IPS-NIHi11 (cell line): ENCODE results near the gene DLK1.

ENCODE experiments used
- DNase-seq: peaks from one replicate; pipeline ENCODE4 v3.0.0; 2012; ENCODE audit warnings: mixed read lengths, low spot score

Gene DLK1

DNA sequence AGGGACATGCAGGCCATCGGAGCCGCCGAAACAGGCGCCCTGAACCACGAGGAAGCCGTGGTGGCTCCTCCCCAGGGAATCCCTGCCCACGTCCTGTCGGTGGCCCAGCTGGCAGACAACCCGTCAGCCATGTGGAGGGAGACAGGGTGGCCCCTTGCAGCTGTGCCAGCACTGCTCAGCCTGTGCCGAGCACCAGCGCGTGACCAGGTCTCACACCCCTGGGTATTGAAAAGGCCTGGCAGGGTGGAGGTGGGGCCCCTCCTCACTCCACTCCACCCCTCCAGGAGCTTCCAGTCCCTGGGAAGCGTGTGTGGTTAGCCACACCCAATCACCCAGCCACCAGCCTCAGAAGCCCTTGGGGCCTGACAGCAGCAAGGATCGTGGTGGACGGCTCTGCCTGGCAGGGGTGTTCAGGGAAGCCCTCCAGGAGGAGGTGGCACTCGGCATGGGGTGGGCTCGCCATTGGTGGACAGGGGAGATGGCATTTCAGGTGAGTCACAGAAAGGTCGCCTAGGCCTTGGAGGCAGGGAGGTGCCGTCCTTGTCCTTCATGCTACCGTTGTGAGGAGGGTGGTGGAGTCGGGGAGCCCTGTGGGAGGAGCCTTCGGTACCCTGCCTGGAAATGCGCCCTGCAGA is 12.3 kb upstream of the DLK1 start:
- DNase-seq, result no peak

DNA sequence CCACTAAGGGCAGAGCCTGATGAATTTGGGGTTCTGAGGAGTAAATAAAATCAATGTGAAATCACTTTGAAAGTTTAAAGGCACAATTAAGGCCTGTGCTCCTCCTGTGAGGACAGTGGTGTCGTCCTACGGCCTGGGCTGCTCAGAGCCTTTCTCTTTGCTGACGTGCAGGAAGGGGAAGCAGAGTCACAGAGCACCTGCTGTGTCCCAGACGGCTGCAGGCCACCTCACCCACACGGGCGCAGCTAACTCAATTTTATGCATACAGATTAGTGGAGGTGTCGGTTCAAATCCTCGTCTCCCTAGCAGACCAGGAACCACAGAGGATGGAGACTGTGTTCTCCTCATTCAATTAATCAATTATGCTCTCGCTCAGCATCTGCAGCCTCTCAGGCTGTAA is 11.4 kb upstream of the DLK1 start:
- DNase-seq, result no peak

GRCh38 chr14:100715803-100716202 is 10.9 kb upstream of the DLK1 start:
- no peak for DNase-seq

- no peak for DNase-seq
Measured at GRCh38 chr14:100717386-100717785, 9.3 kb upstream of the DLK1 start.

DNA sequence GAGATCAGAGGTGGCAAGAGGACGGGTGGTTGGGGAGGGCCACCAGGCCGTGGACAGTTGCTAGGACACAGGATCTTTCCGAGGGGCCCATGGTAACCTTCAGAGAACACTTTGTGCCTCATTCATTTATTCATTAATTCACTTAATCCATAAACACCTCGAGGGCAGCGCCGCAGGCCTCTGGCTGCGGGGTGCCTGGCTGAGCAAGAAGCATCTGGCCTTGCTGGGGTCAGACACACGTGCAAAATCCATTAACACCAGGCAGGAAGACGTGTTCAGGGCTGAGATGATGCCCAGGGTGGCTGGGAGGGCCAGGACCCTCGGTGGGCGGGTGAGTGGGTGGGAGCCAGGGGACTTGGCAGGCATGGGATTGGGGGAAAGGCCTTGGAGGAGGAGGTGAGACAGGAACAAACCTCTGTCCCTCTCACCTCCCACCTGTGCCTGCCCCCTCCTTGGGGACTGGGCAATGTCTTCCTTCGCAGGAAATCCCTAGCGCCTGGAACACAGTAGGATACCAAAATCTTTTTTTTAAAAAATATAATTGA is 6.6 kb upstream of the DLK1 start:
- no peak for DNase-seq

- DNase-seq, result no peak
Measured at GRCh38 chr14:100721568-100721967, 5.1 kb upstream of the DLK1 start.

DNA sequence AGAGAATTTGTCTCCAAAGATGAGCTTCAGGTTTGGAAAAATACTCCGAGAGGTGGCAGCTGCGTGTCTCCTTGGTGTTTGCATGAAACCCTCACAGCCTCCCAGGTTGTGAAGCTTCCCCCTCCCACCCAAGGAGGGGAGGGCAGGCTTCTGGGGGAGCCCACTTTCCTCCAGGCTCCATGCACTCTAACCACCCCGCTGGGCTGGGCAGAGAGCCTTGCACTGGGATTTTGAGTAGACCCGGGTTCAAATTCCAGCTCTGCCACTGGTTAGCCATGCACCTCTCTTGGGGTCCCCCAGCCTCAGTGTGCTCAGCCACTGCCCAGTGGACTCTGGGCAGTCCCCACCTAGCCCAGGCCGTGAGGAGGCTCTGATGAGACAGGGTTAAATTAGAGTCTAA is 4.3 kb upstream of the DLK1 start:
- DNase-seq, result no peak

- DNase-seq, result no peak
Measured at GRCh38 chr14:100723135-100723829, 3.4 kb upstream of the DLK1 start.

DNA sequence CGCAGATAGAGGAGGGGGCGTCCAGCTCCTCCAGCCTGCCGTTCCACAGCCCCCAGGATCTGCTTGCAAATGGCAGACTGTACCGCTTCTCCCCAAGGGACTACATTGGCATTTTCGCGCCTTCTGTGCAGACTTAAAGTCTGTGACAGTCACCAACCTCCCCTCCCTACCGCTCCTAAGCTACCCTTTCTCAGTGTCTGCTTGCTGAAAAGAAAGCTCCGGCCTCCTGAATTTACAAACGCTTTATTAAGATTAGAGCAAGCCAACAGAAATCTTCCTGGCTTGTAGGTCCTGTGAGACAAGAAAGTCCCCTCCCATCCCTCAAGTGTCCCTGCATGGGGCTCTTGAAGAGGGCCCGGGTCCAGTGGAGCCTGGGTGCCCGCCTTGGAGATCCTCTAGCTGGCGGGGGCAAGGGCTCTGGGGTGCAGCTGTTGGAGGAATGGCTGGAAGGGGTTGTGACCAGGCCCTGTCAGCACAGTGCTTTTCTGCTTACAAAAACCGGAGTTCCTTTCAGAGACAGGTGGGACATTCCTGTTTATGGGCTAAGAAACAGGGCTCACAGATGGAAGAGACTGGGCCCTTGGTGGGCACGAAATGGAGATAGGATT is 2.8 kb upstream of the DLK1 start:
- DNase-seq, result no peak

- no peak for DNase-seq
Measured at GRCh38 chr14:100724536-100724935, 2.2 kb upstream of the DLK1 start.

DNA sequence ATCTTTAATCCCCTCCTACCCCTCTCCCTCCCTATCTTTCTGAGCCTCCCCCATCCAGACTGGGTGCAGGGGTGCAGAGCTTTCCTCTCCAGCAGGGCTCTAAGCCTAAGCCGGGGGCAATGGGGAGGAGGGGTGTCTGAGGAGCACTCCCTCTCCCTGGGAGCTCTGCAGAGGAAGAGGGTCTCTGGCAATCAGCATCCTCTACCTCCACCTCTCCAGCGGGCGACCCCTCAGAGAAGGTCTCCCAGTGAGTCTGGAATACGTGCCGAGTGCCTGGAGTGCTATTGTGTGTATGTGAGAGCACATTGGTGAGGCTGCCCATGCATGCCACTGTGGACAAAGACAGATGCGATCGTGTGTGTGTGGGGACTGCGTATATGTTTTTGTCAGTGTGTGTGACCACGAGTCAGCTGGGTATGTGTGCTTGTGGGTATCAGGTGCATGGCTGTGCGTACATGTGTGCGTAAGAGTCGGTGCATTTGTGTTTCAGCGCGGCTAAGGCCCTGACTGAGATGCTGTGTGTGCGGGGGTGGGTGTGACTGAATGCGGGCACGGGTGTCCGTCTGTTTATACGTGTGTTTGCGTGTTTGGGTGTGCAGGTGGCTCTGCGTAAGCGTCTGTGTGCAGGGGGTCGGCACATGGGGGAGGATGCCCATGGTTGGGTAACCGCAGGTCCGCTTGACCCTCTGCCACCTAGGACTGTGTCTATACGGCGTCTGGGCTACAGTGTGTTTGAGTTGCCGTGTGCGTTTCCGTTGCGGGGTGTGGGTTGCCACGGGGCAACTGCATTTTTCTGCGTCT is 905 bp upstream of the DLK1 start:
- DNase-seq, result no peak

DNA sequence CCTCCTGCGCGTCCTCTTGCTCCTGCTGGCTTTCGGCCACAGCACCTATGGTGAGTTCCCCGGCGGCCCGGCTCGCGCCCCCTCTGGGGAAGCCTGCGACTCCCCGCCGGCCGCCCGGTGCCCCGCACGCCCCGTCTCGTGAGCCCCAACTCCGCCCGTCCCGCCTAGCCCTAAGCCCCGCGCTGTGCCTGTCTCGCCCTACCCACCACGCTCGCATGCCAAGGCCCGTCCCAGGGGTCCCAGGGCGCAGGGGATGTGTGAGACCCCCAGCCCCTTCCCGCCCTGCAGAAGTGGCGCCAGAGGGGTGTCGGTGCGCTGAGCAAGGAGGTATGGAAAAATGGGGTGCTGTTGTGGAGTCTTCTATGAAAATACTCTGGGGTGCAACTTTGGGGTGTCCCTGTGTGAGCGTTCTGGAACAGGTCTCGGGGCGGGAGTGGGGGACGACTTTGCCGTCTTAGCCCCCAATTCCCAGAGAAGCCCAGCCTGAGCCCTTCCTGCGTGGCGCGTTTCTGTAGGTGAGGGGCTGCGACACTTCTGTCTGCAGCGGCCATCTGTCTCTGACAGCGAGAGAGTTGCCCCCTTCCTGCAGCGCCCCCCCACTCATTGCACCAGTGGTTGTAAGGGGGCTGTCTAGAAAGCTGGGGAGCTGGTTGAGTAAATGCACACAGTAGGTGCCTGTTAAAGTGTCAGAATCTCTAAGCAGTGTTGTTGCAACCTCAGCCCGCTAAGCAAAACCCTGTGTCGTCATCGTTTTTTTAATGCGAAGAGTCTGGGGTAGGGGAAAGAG is 587 bp downstream of the DLK1 start:
- DNase-seq, result no peak

DNA sequence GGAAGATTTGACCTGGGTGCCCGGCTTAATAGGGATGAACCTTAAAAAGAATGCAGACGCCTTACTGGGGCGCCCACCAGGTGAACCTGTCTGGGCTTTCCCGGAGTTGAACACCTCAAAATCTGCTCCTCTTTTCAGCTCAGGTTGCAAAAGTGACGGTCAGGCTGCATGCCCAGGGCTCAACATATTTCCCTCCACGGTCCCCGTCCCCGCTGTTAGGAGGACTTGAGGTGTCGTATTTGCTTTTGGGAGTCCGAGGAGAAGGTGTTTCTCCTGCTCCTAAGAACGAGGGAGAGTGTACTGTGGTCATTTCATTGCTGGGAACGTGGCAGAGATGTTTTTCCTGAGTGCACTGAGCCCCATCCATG is 1.2 kb downstream of the DLK1 start:
- DNase-seq, result no peak

DNA sequence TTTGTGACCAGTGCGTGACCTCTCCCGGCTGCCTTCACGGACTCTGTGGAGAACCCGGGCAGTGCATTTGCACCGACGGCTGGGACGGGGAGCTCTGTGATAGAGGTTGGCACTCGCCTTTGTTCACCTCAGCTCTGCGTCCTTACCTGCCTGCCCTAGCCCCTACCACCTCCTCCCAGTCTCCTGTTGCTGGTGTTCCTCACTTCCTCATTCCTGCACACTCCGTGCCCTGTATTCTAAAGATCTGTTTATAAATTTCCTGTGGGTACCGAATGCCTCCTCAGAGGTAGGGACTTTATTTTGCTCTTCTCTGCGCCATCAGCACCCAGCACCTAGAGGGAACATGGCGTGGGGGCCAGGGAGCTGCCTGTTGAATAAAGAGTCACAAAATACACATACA is 2.3 kb downstream of the DLK1 start:
- DNase-seq, result no peak

DNA sequence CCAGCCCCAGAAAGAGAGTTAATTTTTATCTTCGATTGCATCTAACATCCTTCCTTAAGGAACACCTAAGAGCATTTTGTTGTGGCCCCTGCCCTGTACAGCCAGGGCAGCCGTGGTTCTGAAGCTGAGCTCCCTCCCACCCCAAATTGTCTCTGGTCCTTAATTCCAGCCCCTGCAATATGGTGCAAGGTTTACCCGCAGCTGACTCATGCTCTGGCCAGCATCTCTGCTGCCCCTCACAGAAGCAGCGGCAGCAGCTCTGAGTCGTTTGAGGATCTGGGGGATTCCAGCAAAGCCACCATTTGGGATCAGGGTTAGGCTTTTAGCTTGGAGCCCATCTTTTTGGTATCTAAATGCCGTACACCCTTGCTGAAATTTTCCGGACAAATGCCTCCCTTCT is 3.3 kb downstream of the DLK1 start:
- DNase-seq, result no peak

GRCh38 chr14:100730581-100730980 is 3.9 kb downstream of the DLK1 start:
- DNase-seq, result no peak

DNA sequence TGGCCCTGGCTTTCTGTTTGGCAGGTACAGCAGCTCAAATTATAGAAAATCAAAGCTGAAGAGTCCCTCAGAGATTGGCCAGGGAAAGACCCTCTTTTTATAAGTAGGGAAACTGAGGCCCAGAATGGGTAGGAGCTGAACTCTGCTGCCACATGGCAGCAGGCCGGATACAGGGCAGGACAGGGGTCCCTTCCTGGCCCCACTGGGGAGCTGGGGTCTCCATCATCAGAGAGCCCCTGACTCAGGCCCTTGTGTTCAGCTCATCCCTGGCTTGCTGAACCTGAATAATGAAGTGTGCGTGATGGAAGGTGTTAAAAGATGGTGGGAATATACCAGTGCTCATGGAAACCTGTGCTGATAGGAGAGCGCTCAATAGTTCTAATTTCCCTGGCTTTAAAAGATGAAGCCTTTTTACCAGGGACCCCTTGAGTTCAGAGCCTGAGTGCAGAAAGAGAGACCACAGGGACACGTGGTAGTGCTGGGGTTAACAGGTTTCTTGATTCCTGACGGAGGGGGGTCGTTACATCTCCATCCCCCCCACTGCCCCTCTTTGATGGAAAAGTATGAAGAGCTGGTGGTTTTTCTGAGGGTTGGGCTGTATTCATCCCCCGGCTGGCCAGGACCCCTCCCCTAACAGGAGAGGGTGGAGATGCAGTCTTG is 4.4 kb downstream of the DLK1 start:
- no peak for DNase-seq

- no peak for DNase-seq
Measured at GRCh38 chr14:100731846-100732765, 5.4 kb downstream of the DLK1 start.

DNA sequence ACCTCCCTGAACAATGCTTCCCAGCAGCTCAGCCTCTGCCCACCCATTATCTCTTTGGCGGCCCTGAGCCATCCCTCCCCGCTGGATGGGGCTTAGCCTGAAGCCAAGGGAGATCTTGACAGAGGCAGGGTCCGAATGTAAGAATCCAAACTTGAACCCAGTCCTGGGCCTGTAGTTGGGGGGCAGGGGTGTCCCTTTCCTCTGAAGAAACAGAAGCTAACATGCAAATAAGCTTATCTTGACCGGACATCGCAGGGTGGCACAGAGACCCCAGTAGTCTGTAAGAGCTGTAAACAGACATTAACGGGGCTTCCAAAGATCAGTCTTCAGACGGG is 6.0 kb downstream of the DLK1 start:
- DNase-seq, result no peak

DNA sequence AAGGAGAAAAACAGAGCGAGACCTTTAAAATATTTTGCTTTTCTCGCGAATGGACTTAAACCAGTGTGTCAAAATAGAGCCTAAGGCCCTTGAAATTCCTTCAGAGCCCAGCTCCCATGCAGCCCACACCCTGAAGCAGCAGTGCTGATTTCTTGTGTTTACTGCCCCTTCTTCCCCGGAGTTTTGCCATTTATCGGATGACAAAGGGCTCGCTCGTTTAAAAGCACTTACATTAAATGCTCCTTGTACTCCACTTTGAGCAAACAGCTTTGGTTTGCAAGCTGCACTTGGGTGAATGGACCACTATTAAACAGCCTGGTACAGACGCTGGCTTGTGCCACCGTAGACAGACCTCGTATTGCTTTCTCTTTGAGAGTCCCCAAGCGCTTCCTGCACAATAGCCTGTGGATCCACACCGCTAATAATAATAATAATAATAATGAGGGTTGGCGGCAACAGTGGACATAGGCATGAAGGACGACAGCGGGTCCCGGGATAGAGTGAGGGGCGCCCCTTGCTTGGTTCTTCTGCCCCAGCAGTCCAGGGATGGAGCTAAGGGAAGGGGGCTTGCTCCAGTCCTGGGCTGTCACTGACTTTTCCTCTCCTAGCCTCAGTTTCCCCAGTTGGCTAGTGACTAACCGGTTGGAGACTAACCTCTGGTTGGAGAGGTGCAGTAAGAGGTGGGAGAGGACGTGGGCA is 6.6 kb downstream of the DLK1 start:
- DNase-seq, result no peak
